ENCODE data around the gene PPP6C. TPM values are rescaled to one million over a fixed set of nuclear protein-coding genes. Genes with fewer than 3 reads are reported as not detected.

PPP6C gene
- total and polyA plus RNA-seq, 2 of the 13 experiments (the other 11 are each of a cell fraction or from before 2014, with no cell fraction given), result 18.5 to 20.9 TPM

DNA sequence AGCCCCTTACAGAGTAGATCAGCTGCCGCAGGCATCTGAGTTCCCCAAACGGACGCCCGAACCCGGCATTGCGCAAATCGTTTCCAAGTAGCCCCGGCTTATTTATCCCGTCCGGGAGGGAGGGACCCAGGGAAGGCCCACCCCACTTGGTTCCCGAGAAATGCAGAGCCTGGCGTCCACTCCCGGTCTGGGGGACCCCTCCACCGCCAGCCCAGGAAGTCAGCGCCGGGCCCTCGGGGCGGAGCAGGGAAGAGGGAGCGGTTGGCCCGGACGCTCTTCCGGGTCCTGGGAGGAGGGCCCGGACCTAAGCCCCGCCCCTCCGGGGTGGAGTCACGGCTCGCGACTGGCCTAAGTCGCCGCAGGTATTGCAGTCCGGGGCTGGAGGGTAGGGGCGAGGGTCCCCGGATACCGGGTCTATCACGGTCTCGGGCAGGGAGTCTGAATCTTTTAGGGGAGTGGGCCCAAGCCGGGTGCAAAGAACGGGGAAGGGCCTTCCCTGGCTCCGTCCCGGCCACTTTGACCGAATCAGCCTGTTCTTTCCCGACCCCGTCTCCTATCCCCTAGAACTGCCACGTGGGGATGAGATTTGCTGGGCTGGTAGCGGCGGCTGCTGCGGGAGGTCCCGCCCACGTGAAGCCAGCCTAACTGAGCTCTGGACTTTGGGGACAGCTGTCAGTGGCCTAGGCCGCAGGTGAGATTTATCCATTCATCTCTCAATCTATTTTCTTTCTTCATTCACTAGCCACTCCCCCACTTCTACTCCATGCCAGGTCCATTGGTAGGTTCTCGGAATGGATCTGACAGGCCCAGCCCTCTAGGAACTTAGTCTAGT is 10.8 kb upstream of the PPP6C start, which contains the start of gene RABEPK (continued):
- peak; percentile 69; the same call in 1 of the 2 replicates for TF ChIP-seq SP5 (CRISPR knock-in tag; IDR thresholded peaks at IDR 0.05; ENCODE audit: borderline replicate concordance, low read depth)
- peak; percentile 89 for TF ChIP-seq ZFX (CRISPR knock-in tag; IDR thresholded peaks at IDR 0.05; ENCODE audit: low read depth)
- peak; percentile 86 for TF ChIP-seq ZNF350 (CRISPR knock-in tag; IDR thresholded peaks at IDR 0.05; ENCODE audit: borderline replicate concordance, low read depth)
- TF ChIP-seq ZNF136 (CRISPR knock-in tag; IDR thresholded peaks at IDR 0.05; ENCODE audit: low read depth), result peak; percentile 94; the same call in 1 of the 2 replicates
- TF ChIP-seq, protein P1, sequence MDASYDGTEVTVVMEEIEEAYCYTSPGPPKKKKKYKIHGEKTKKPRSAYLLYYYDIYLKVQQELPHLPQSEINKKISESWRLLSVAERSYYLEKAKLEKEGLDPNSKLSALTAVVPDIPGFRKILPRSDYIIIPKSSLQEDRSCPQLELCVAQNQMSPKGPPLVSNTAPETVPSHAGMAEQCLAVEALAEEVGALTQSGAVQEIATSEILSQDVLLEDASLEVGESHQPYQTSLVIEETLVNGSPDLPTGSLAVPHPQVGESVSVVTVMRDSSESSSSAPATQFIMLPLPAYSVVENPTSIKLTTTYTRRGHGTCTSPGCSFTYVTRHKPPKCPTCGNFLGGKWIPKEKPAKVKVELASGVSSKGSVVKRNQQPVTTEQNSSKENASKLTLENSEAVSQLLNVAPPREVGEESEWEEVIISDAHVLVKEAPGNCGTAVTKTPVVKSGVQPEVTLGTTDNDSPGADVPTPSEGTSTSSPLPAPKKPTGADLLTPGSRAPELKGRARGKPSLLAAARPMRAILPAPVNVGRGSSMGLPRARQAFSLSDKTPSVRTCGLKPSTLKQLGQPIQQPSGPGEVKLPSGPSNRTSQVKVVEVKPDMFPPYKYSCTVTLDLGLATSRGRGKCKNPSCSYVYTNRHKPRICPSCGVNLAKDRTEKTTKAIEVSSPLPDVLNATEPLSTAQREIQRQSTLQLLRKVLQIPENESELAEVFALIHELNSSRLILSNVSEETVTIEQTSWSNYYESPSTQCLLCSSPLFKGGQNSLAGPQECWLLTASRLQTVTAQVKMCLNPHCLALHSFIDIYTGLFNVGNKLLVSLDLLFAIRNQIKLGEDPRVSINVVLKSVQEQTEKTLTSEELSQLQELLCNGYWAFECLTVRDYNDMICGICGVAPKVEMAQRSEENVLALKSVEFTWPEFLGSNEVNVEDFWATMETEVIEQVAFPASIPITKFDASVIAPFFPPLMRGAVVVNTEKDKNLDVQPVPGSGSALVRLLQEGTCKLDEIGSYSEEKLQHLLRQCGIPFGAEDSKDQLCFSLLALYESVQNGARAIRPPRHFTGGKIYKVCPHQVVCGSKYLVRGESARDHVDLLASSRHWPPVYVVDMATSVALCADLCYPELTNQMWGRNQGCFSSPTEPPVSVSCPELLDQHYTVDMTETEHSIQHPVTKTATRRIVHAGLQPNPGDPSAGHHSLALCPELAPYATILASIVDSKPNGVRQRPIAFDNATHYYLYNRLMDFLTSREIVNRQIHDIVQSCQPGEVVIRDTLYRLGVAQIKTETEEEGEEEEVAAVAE (CRISPR knock-in tag; IDR thresholded peaks at IDR 0.05; ENCODE audit: borderline replicate concordance), result no peak
- TF ChIP-seq, protein P2, sequence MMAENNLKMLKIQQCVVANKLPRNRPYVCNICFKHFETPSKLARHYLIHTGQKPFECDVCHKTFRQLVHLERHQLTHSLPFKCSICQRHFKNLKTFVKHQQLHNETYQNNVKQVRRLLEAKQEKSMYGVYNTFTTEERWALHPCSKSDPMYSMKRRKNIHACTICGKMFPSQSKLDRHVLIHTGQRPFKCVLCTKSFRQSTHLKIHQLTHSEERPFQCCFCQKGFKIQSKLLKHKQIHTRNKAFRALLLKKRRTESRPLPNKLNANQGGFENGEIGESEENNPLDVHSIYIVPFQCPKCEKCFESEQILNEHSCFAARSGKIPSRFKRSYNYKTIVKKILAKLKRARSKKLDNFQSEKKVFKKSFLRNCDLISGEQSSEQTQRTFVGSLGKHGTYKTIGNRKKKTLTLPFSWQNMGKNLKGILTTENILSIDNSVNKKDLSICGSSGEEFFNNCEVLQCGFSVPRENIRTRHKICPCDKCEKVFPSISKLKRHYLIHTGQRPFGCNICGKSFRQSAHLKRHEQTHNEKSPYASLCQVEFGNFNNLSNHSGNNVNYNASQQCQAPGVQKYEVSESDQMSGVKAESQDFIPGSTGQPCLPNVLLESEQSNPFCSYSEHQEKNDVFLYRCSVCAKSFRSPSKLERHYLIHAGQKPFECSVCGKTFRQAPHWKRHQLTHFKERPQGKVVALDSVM (CRISPR knock-in tag; IDR thresholded peaks at IDR 0.05), result 0 out of 2 replicates have a peak, but pooled peaks have one; percentile 57
- TF ChIP-seq ZNF746 (CRISPR knock-in tag; IDR thresholded peaks at IDR 0.05), result peak; percentile 72; the same call in 1 of the 2 replicates
- peak; percentile 28 for TF ChIP-seq XRCC5 (optimal IDR thresholded peaks at IDR 0.05; ENCODE audit: low read length)
- TF ChIP-seq, protein P3, sequence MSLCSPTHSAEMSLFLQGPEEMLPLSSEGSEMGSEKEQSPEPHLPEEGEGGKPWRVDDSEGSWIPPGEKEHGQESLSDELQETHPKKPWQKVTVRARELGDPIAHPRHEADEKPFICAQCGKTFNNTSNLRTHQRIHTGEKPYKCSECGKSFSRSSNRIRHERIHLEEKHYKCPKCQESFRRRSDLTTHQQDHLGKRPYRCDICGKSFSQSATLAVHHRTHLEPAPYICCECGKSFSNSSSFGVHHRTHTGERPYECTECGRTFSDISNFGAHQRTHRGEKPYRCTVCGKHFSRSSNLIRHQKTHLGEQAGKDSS (CRISPR knock-in tag; IDR thresholded peaks at IDR 0.05; ENCODE audit: borderline replicate concordance, low read depth), result 0 out of 2 replicates have a peak, but pooled peaks have one; percentile 0
- no peak for TF ChIP-seq NONO (IDR thresholded peaks at IDR 0.05)
- TF ChIP-seq NONO (CRISPR knock-in tag; conservative IDR thresholded peaks at IDR 0.05), result peak; percentile 63; the same call in 1 of the 2 replicates
- peak; percentile 79 for TF ChIP-seq PHF21A (CRISPR knock-in tag; IDR thresholded peaks at IDR 0.05)
- TF ChIP-seq, protein P4, sequence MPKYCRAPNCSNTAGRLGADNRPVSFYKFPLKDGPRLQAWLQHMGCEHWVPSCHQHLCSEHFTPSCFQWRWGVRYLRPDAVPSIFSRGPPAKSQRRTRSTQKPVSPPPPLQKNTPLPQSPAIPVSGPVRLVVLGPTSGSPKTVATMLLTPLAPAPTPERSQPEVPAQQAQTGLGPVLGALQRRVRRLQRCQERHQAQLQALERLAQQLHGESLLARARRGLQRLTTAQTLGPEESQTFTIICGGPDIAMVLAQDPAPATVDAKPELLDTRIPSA (CRISPR knock-in tag; IDR thresholded peaks at IDR 0.05; ENCODE audit: borderline replicate concordance), result peak; percentile 92; the same call in 1 of the 2 replicates
- TF ChIP-seq CEBPB (IDR thresholded peaks at IDR 0.05; ENCODE audit: borderline replicate concordance, low read depth, low read length), result peak; percentile 71; the same call in 1 of the 2 replicates
- TF ChIP-seq ZNF292 (CRISPR knock-in tag; IDR thresholded peaks at IDR 0.05; ENCODE audit: borderline replicate concordance, low read depth), result peak; percentile 46; the same call in 1 of the 2 replicates
